ENCODE data around the gene ZNF423. TPM values are rescaled to one million over a fixed set of nuclear protein-coding genes. Genes with fewer than 3 reads are reported as not detected.

ZNF423 gene
- total and polyA plus RNA-seq, 5 donors: 5.5 to 22.2 (median 14.4) TPM

GRCh38 chr16:49491771-49492761 is 363.8 kb downstream of the ZNF423 start:
- H3K27ac ChIP-seq (ENCODE audit: low read length): no peak overlapping the region
- H3K4me1 ChIP-seq (ENCODE audit: control insufficient read depth, insufficient read depth, low read length): no peaks in the 10 kb centered on the region
- peak overlapping the region; percentile 27 for H3K4me3 ChIP-seq (ENCODE audit: low read length)
- no peaks in the 10 kb centered on the region for H3K27me3 ChIP-seq (ENCODE audit: control insufficient read depth, insufficient read depth)
- ATAC-seq: peak; percentile 78 to 87
- intact Hi-C loops (cut with DNase I): loop anchor here (5.0 to 10.0 kb wide), 5 partner anchors 93 to 430 kb away; no protein-coding TSS in a partner anchor
- WGBS: 23% methylated on average over 62 of the region's 62 CpGs
- DNase-seq: peak; percentile 60 to 81 (median 81)
- no peaks in the 10 kb centered on the region for H3K9me3 ChIP-seq (ENCODE audit: control insufficient read depth, low read length)

GRCh38 chr16:49491106-49491670 is 364.7 kb downstream of the ZNF423 start:
- WGBS: 84% methylated on average over 20 of the region's 20 CpGs
- DNase-seq: no peak

GRCh38 chr16:49490321-49490705 is 365.6 kb downstream of the ZNF423 start:
- intact Hi-C loops (cut with DNase I): loop anchor here (5.0 to 10.0 kb wide), 5 partner anchors 94 to 432 kb away; no protein-coding TSS in a partner anchor
- Histone ChIP-seq H3K27me3 (ENCODE audit: control insufficient read depth, insufficient read depth) (no peaks in the 10 kb centered on the region), H3K4me1 (ENCODE audit: control insufficient read depth, insufficient read depth, low read length) (no peaks in the 10 kb centered on the region), H3K27ac (ENCODE audit: low read length) (no peak overlapping the region), H3K9me3 (ENCODE audit: control insufficient read depth, low read length) (no peaks in the 10 kb centered on the region), H3K4me3 (ENCODE audit: low read length) (no peak overlapping the region)
- DNase-seq: no peak
- ATAC-seq: no peak
- WGBS: 93% methylated on average over 8 of the region's 8 CpGs

More at GRCh38 chr16:49491106-49491670, 364.7 kb downstream of the ZNF423 start:
- intact Hi-C loops (cut with DNase I): loop anchor here (5.0 to 10.0 kb wide), 5 partner anchors 94 to 431 kb away; no protein-coding TSS in a partner anchor
- Histone ChIP-seq H3K4me1 (ENCODE audit: control insufficient read depth, insufficient read depth, low read length) (no peaks in the 10 kb centered on the region), H3K27me3 (ENCODE audit: control insufficient read depth, insufficient read depth) (no peaks in the 10 kb centered on the region), H3K9me3 (ENCODE audit: control insufficient read depth, low read length) (no peaks in the 10 kb centered on the region), H3K4me3 (ENCODE audit: low read length) (no peak overlapping the region), H3K27ac (ENCODE audit: low read length) (no peak overlapping the region)
- ATAC-seq: no peak

GRCh38 chr16:49489686-49490320 is 366.1 kb downstream of the ZNF423 start:
- Histone ChIP-seq H3K27ac (ENCODE audit: low read length) (no peak overlapping the region), H3K4me3 (ENCODE audit: low read length) (no peak overlapping the region), H3K27me3 (ENCODE audit: control insufficient read depth, insufficient read depth) (no peaks in the 10 kb centered on the region), H3K9me3 (ENCODE audit: control insufficient read depth, low read length) (no peaks in the 10 kb centered on the region), H3K4me1 (ENCODE audit: control insufficient read depth, insufficient read depth, low read length) (no peaks in the 10 kb centered on the region)
- WGBS: 90% methylated on average over 7 of the region's 7 CpGs
- ATAC-seq: no peak
- DNase-seq: no peak
- intact Hi-C loops (cut with DNase I): loop anchor here (5.0 to 10.0 kb wide), 6 partner anchors 95 to 432 kb away; partner anchors contain the start of gene ZNF423 (in 1 of the 4)

GRCh38 chr16:49488740-49489525 is 367.0 kb downstream of the ZNF423 start:
- Histone ChIP-seq H3K4me1 (ENCODE audit: control insufficient read depth, insufficient read depth, low read length) (no peaks in the 10 kb centered on the region), H3K4me3 (ENCODE audit: low read length) (no peak overlapping the region), H3K9me3 (ENCODE audit: control insufficient read depth, low read length) (no peaks in the 10 kb centered on the region), H3K27me3 (ENCODE audit: control insufficient read depth, insufficient read depth) (no peaks in the 10 kb centered on the region), H3K27ac (ENCODE audit: low read length) (no peak overlapping the region)
- DNase-seq: no peak
- intact Hi-C loops (cut with DNase I): loop anchor here in 1 of 4 donors (5.0 kb wide), 1 partner anchor 368 kb away; the partner anchor contains the start of gene ZNF423
- ATAC-seq: no peak
- 95% methylated on average over 21 of the region's 21 CpGs for WGBS

GRCh38 chr16:49488336-49488735 is 367.6 kb downstream of the ZNF423 start:
- 93% methylated on average over 4 of the region's 4 CpGs for WGBS
- DNase-seq: no peak

GRCh38 chr16:49487746-49488145 is 368.2 kb downstream of the ZNF423 start:
- no peak overlapping the region for H3K27ac ChIP-seq (ENCODE audit: low read length)
- H3K4me3 ChIP-seq (ENCODE audit: low read length): no peak overlapping the region
- no peaks in the 10 kb centered on the region for H3K27me3 ChIP-seq (ENCODE audit: control insufficient read depth, insufficient read depth)
- H3K9me3 ChIP-seq (ENCODE audit: control insufficient read depth, low read length): no peaks in the 10 kb centered on the region
- intact Hi-C loops (cut with DNase I): loop anchor here in 1 of 4 donors (5.0 kb wide), 1 partner anchor 370 kb away; the partner anchor contains the start of gene ZNF423
- ATAC-seq (no peak), DNase-seq (no peak)
- WGBS: 86% methylated on average over 4 of the region's 4 CpGs
- H3K4me1 ChIP-seq (ENCODE audit: control insufficient read depth, insufficient read depth, low read length): no peaks in the 10 kb centered on the region

More at GRCh38 chr16:49488336-49488735, 367.6 kb downstream of the ZNF423 start:
- H3K27ac ChIP-seq (ENCODE audit: low read length): no peak overlapping the region
- H3K4me3 ChIP-seq (ENCODE audit: low read length): no peak overlapping the region
- H3K27me3 ChIP-seq (ENCODE audit: control insufficient read depth, insufficient read depth): no peaks in the 10 kb centered on the region
- no peak for ATAC-seq
- H3K4me1 ChIP-seq (ENCODE audit: control insufficient read depth, insufficient read depth, low read length): no peaks in the 10 kb centered on the region
- H3K9me3 ChIP-seq (ENCODE audit: control insufficient read depth, low read length): no peaks in the 10 kb centered on the region
- intact Hi-C loops (cut with DNase I): loop anchor here in 1 of 4 donors (5.0 kb wide), 1 partner anchor 369 kb away; the partner anchor contains the start of gene ZNF423

- intact Hi-C loops (cut with DNase I): loop anchor here in 1 of 4 donors (5.0 kb wide), 1 partner anchor 371 kb away; the partner anchor contains the start of gene ZNF423
- no peak for ATAC-seq
- 93% methylated on average over 2 of the region's 2 CpGs for WGBS
- no peak overlapping the region for H3K27ac ChIP-seq (ENCODE audit: low read length)
- H3K9me3 ChIP-seq (ENCODE audit: control insufficient read depth, low read length): no peaks in the 10 kb centered on the region
- no peaks in the 10 kb centered on the region for H3K27me3 ChIP-seq (ENCODE audit: control insufficient read depth, insufficient read depth)
- no peak overlapping the region for H3K4me3 ChIP-seq (ENCODE audit: low read length)
- DNase-seq: no peak
- no peaks in the 10 kb centered on the region for H3K4me1 ChIP-seq (ENCODE audit: control insufficient read depth, insufficient read depth, low read length)
These were observed 369.5 kb downstream of the ZNF423 start for GRCh38 chr16:49486400-49486799.

GRCh38 chr16:49485663-49486062 is 370.2 kb downstream of the ZNF423 start:
- DNase-seq (no peak), ATAC-seq (no peak)
- H3K27ac ChIP-seq (ENCODE audit: low read length): no peak overlapping the region

GRCh38 chr16:49484936-49485335 is 371.0 kb downstream of the ZNF423 start:
- Histone ChIP-seq H3K9me3 (ENCODE audit: control insufficient read depth, low read length) (no peaks in the 10 kb centered on the region), H3K4me3 (ENCODE audit: low read length) (no peak overlapping the region), H3K4me1 (ENCODE audit: control insufficient read depth, insufficient read depth, low read length) (no peaks in the 10 kb centered on the region), H3K27ac (ENCODE audit: low read length) (no peak overlapping the region), H3K27me3 (ENCODE audit: control insufficient read depth, insufficient read depth) (no peaks in the 10 kb centered on the region)
- DNase-seq (no peak), ATAC-seq (no peak)
- 86% methylated on average over 8 of the region's 8 CpGs for WGBS
- intact Hi-C loops (cut with DNase I): loop anchor here in 1 of 4 donors (5.0 kb wide), 1 partner anchor 372 kb away; the partner anchor contains the start of gene ZNF423

More at GRCh38 chr16:49485663-49486062, 370.2 kb downstream of the ZNF423 start:
- no peaks in the 10 kb centered on the region for H3K4me1 ChIP-seq (ENCODE audit: control insufficient read depth, insufficient read depth, low read length)
- H3K4me3 ChIP-seq (ENCODE audit: low read length): no peak overlapping the region
- intact Hi-C loops (cut with DNase I): loop anchor here in 1 of 4 donors (5.0 kb wide), 1 partner anchor 372 kb away; the partner anchor contains the start of gene ZNF423
- H3K9me3 ChIP-seq (ENCODE audit: control insufficient read depth, low read length): no peaks in the 10 kb centered on the region
- no peaks in the 10 kb centered on the region for H3K27me3 ChIP-seq (ENCODE audit: control insufficient read depth, insufficient read depth)

Measured in right cardiac atrium (tissue), 5 donors.